B cell (primary cell): Measurements from ENCODE around the gene GRID2.

Experiments used
- CTCF ChIP-seq: fragments of 200-600 bp; IDR thresholded peaks from one replicate; pipeline ENCODE4 v1.8.0; 2022; ENCODE audit warnings: antibody characterized with exemption, mild to moderate bottlenecking
- EZH2 ChIP-seq: IDR thresholded peaks from 2 replicates; pipeline ENCODE4 v1.6.1; 2012; ENCODE audit warnings: borderline replicate concordance, low read depth, mild to moderate bottlenecking, moderate library complexity, low read length; ENCODE audit not compliant: insufficient read depth, poor library complexity, severe bottlenecking

GRCh38 chr4:92381616-92382015, 77.8 kb downstream of the GRID2 start:
- TF ChIP-seq CTCF (no peak), EZH2 (no peak)
